ENCODE results near the gene TLCD4.

TLCD4 gene

GRCh38 chr1:95116580-95117206 lies 462 bp upstream of the TLCD4 start:
- H3K36me3 Mint-ChIP-seq, result no peaks in the 10 kb centered on the region
- no peak overlapping the region for H3K27ac Mint-ChIP-seq
- H3K27me3 Mint-ChIP-seq, result peaks cover 22% of the 10 kb centered on the region
- peak overlapping the region; percentile 90 for H3K4me3 Mint-ChIP-seq
- peaks cover 8% of the 10 kb centered on the region for H3K4me1 Mint-ChIP-seq (ENCODE audit: low read depth)
- H3K9me3 Mint-ChIP-seq (ENCODE audit: low read depth), result no peaks in the 10 kb centered on the region

GRCh38 chr1:95118067-95118499 lies 928 bp downstream of the TLCD4 start:
- no peaks in the 10 kb centered on the region for H3K9me3 Mint-ChIP-seq (ENCODE audit: low read depth)
- H3K27me3 Mint-ChIP-seq, result peaks cover 21% of the 10 kb centered on the region
- no peak overlapping the region for H3K27ac Mint-ChIP-seq
- H3K4me1 Mint-ChIP-seq (ENCODE audit: low read depth), result peaks cover 8% of the 10 kb centered on the region
- peaks cover 1% of the 10 kb centered on the region for H3K36me3 Mint-ChIP-seq
- peak overlapping the region; percentile 85 for H3K4me3 Mint-ChIP-seq

GRCh38 chr1:95118710-95119109 lies 1.6 kb downstream of the TLCD4 start:
- Mint-ChIP-seq H3K4me3 (peak overlapping the region; percentile 85), H3K9me3 (ENCODE audit: low read depth) (no peaks in the 10 kb centered on the region), H3K27me3 (peaks cover 23% of the 10 kb centered on the region), H3K36me3 (peaks cover 2% of the 10 kb centered on the region), H3K4me1 (ENCODE audit: low read depth) (peaks cover 8% of the 10 kb centered on the region), H3K27ac (no peak overlapping the region)

- peak overlapping the region; percentile 85 for H3K4me3 Mint-ChIP-seq
These were observed 2.1 kb downstream of the TLCD4 start for GRCh38 chr1:95119273-95119672.

GRCh38 chr1:95122151-95122697 lies 5.1 kb downstream of the TLCD4 start:
- no peaks in the 10 kb centered on the region for H3K9me3 Mint-ChIP-seq (ENCODE audit: low read depth)
- H3K4me3 Mint-ChIP-seq, result no peak overlapping the region
- H3K4me1 Mint-ChIP-seq (ENCODE audit: low read depth), result peaks cover 4% of the 10 kb centered on the region
- no peak overlapping the region for H3K27ac Mint-ChIP-seq
- peaks cover 23% of the 10 kb centered on the region for H3K27me3 Mint-ChIP-seq
- peaks cover 2% of the 10 kb centered on the region for H3K36me3 Mint-ChIP-seq

More at GRCh38 chr1:95119273-95119672, 2.1 kb downstream of the TLCD4 start:
- Mint-ChIP-seq H3K27me3 (peaks cover 23% of the 10 kb centered on the region), H3K9me3 (ENCODE audit: low read depth) (no peaks in the 10 kb centered on the region), H3K27ac (no peak overlapping the region), H3K4me1 (ENCODE audit: low read depth) (peaks cover 8% of the 10 kb centered on the region), H3K36me3 (peaks cover 2% of the 10 kb centered on the region)

GRCh38 chr1:95124342-95124741 lies 7.2 kb downstream of the TLCD4 start:
- H3K27me3 Mint-ChIP-seq, result peaks cover 10% of the 10 kb centered on the region
- H3K9me3 Mint-ChIP-seq (ENCODE audit: low read depth), result no peaks in the 10 kb centered on the region
- peaks cover 2% of the 10 kb centered on the region for H3K36me3 Mint-ChIP-seq
- H3K27ac Mint-ChIP-seq, result no peak overlapping the region
- H3K4me3 Mint-ChIP-seq, result no peak overlapping the region
- H3K4me1 Mint-ChIP-seq (ENCODE audit: low read depth), result no peaks in the 10 kb centered on the region

GRCh38 chr1:95126366-95126765 lies 9.2 kb downstream of the TLCD4 start:
- Mint-ChIP-seq H3K4me3 (no peak overlapping the region), H3K27ac (no peak overlapping the region), H3K9me3 (ENCODE audit: low read depth) (no peaks in the 10 kb centered on the region), H3K27me3 (peaks cover 7% of the 10 kb centered on the region), H3K36me3 (peaks cover 2% of the 10 kb centered on the region), H3K4me1 (ENCODE audit: low read depth) (no peaks in the 10 kb centered on the region)

- H3K4me3 Mint-ChIP-seq, result no peak overlapping the region
- H3K27me3 Mint-ChIP-seq, result peaks cover 7% of the 10 kb centered on the region
- no peaks in the 10 kb centered on the region for H3K4me1 Mint-ChIP-seq (ENCODE audit: low read depth)
These were observed 9.7 kb downstream of the TLCD4 start for GRCh38 chr1:95126846-95127245.

GRCh38 chr1:95127380-95127779 lies 10.2 kb downstream of the TLCD4 start:
- Mint-ChIP-seq H3K27ac (no peak overlapping the region), H3K9me3 (ENCODE audit: low read depth) (no peaks in the 10 kb centered on the region), H3K4me3 (no peak overlapping the region), H3K4me1 (ENCODE audit: low read depth) (no peaks in the 10 kb centered on the region), H3K27me3 (peaks cover 7% of the 10 kb centered on the region), H3K36me3 (peaks cover 2% of the 10 kb centered on the region)

More at GRCh38 chr1:95126846-95127245, 9.7 kb downstream of the TLCD4 start:
- H3K27ac Mint-ChIP-seq, result no peak overlapping the region
- no peaks in the 10 kb centered on the region for H3K9me3 Mint-ChIP-seq (ENCODE audit: low read depth)
- peaks cover 2% of the 10 kb centered on the region for H3K36me3 Mint-ChIP-seq

- no peak overlapping the region for H3K4me3 Mint-ChIP-seq
- peaks cover 5% of the 10 kb centered on the region for H3K27me3 Mint-ChIP-seq
- H3K27ac Mint-ChIP-seq, result no peak overlapping the region
These were observed 15.6 kb downstream of the TLCD4 start for GRCh38 chr1:95132762-95133161.

GRCh38 chr1:95133687-95134086 lies 16.5 kb downstream of the TLCD4 start:
- Mint-ChIP-seq H3K4me1 (ENCODE audit: low read depth) (no peaks in the 10 kb centered on the region), H3K4me3 (no peak overlapping the region), H3K27me3 (peaks cover 5% of the 10 kb centered on the region), H3K27ac (no peak overlapping the region), H3K36me3 (no peaks in the 10 kb centered on the region), H3K9me3 (ENCODE audit: low read depth) (no peaks in the 10 kb centered on the region)

More at GRCh38 chr1:95132762-95133161, 15.6 kb downstream of the TLCD4 start:
- no peaks in the 10 kb centered on the region for H3K36me3 Mint-ChIP-seq
- H3K9me3 Mint-ChIP-seq (ENCODE audit: low read depth), result no peaks in the 10 kb centered on the region
- H3K4me1 Mint-ChIP-seq (ENCODE audit: low read depth), result no peaks in the 10 kb centered on the region

- H3K27me3 Mint-ChIP-seq, result peaks cover 2% of the 10 kb centered on the region
- H3K36me3 Mint-ChIP-seq, result no peaks in the 10 kb centered on the region
- no peak overlapping the region for H3K4me3 Mint-ChIP-seq
- no peaks in the 10 kb centered on the region for H3K4me1 Mint-ChIP-seq (ENCODE audit: low read depth)
- H3K27ac Mint-ChIP-seq, result no peak overlapping the region
- no peaks in the 10 kb centered on the region for H3K9me3 Mint-ChIP-seq (ENCODE audit: low read depth)
These were observed 21.1 kb downstream of the TLCD4 start for GRCh38 chr1:95138223-95138622.

- Mint-ChIP-seq H3K27ac (no peak overlapping the region), H3K4me3 (no peak overlapping the region), H3K36me3 (no peaks in the 10 kb centered on the region), H3K9me3 (ENCODE audit: low read depth) (no peaks in the 10 kb centered on the region), H3K4me1 (ENCODE audit: low read depth) (no peaks in the 10 kb centered on the region), H3K27me3 (peaks cover 2% of the 10 kb centered on the region)
These were observed 21.9 kb downstream of the TLCD4 start for GRCh38 chr1:95139039-95139438.

- H3K9me3 Mint-ChIP-seq (ENCODE audit: low read depth), result no peaks in the 10 kb centered on the region
- no peaks in the 10 kb centered on the region for H3K4me1 Mint-ChIP-seq (ENCODE audit: low read depth)
These were observed 23.6 kb downstream of the TLCD4 start for GRCh38 chr1:95140791-95141190.

GRCh38 chr1:95145493-95145892 lies 28.3 kb downstream of the TLCD4 start:
- Mint-ChIP-seq H3K4me1 (ENCODE audit: low read depth) (no peaks in the 10 kb centered on the region), H3K27ac (no peak overlapping the region), H3K4me3 (no peak overlapping the region), H3K9me3 (ENCODE audit: low read depth) (no peaks in the 10 kb centered on the region), H3K27me3 (no peaks in the 10 kb centered on the region), H3K36me3 (no peaks in the 10 kb centered on the region)

More at GRCh38 chr1:95140791-95141190, 23.6 kb downstream of the TLCD4 start:
- Mint-ChIP-seq H3K27ac (no peak overlapping the region), H3K36me3 (no peaks in the 10 kb centered on the region), H3K27me3 (peaks cover 2% of the 10 kb centered on the region), H3K4me3 (no peak overlapping the region)

GRCh38 chr1:95146637-95147036 lies 29.5 kb downstream of the TLCD4 start:
- no peaks in the 10 kb centered on the region for H3K27me3 Mint-ChIP-seq
- H3K27ac Mint-ChIP-seq, result no peak overlapping the region
- no peak overlapping the region for H3K4me3 Mint-ChIP-seq
- no peaks in the 10 kb centered on the region for H3K9me3 Mint-ChIP-seq (ENCODE audit: low read depth)
- H3K4me1 Mint-ChIP-seq (ENCODE audit: low read depth), result no peaks in the 10 kb centered on the region
- H3K36me3 Mint-ChIP-seq, result no peaks in the 10 kb centered on the region

Measured in activated naive CD8-positive, alpha-beta T cell (primary cell).